Skeletal muscle tissue (tissue), 4 donors: ENCODE measurements around the gene SCYGR5. TPM values are rescaled to one million over a fixed set of nuclear protein-coding genes. Genes with fewer than 3 reads are reported as not detected.
"Not testable (repeated sequence)": the region's sequence is repeated elsewhere in the genome, so short reads cannot be mapped to it uniquely, and the experiment has no call there.

Experiments used
- H3K27ac ChIP-seq: one replicate; pipeline ENCODE4 v1.7.0; 2013; ENCODE audit warnings: mild to moderate bottlenecking, low read depth, low read length, inconsistent platforms
- H3K27me3 ChIP-seq, 3 donors: one replicate each; pipeline ENCODE4 v1.7.0; 2013; ENCODE audit warnings: low read length in 3 of 3; ENCODE audit not compliant: control insufficient read depth in 3 of 3, insufficient read depth in 3 of 3
- H3K36me3 ChIP-seq, 3 donors: one replicate each; pipeline ENCODE4 v1.7.0; 2013; ENCODE audit warnings: low read length in 3 of 3; ENCODE audit not compliant: control insufficient read depth in 3 of 3, insufficient read depth in 3 of 3
- H3K4me1 ChIP-seq, 3 donors: one replicate each; pipeline ENCODE4 v1.7.0; 2013; ENCODE audit warnings: low read length in 3 of 3, mild to moderate bottlenecking in 3 of 3; ENCODE audit not compliant: control insufficient read depth in 3 of 3, insufficient read depth in 3 of 3
- H3K4me3 ChIP-seq, 3 donors: one replicate each; pipeline ENCODE4 v1.7.0; 2013; ENCODE audit warnings: low read length in 3 of 3
- H3K9ac ChIP-seq, 3 donors: one replicate each; pipeline ENCODE4 v1.7.0; 2013; ENCODE audit warnings: low read length in 3 of 3, mild to moderate bottlenecking in 3 of 3, moderate library complexity in 2 of 3, low read depth in 1 of 3
- H3K9me3 ChIP-seq, 3 donors: one replicate each; pipeline ENCODE4 v1.7.0; 2013; ENCODE audit warnings: low read length in 3 of 3; ENCODE audit not compliant: control insufficient read depth in 3 of 3
- total RNA-seq: library from RNA; depleted of rRNA; stranded (reverse); fragments of >200 nt; gene quantifications from one replicate; pipeline ENCODE4 v1.2.3, GENCODE V29; 2014
- donor health status: Osteomylitis.

SCYGR5 gene
- not detected for total RNA-seq

DNA sequence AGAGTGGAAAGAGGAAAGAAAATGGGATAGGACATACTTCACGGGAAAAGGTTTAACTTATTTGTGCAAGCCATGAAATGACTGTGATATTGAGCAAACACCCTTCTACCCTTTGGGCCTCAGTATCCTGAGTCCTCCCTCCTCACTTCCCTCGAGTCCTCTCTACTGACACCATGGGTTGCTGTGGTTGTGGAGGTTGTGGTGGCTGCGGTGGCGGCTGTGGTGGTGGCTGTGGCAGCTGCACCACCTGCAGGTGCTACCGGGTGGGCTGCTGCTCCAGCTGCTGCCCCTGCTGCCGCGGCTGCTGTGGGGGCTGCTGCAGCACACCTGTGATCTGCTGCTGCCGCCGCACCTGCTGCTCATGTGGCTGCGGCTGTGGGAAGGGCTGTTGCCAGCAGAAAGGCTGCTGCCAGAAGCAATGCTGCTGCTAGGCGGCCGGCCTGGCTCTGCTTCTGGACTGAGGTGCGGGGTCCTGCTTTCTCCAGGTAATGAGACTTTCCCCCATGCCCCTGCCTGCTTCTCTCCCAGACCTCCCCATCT, at the start of gene SCYGR5:
Gene SCYGR5 (plus strand): TSS at position 174 of the 540 bp plus-strand sequence. CDS start 0 bp downstream, at position 174.
- H3K36me3 ChIP-seq, H3K4me1 ChIP-seq, H3K27me3 ChIP-seq, H3K4me3 ChIP-seq, H3K9ac ChIP-seq, H3K27ac ChIP-seq, H3K9me3 ChIP-seq: not testable (repeated sequence)

DNA sequence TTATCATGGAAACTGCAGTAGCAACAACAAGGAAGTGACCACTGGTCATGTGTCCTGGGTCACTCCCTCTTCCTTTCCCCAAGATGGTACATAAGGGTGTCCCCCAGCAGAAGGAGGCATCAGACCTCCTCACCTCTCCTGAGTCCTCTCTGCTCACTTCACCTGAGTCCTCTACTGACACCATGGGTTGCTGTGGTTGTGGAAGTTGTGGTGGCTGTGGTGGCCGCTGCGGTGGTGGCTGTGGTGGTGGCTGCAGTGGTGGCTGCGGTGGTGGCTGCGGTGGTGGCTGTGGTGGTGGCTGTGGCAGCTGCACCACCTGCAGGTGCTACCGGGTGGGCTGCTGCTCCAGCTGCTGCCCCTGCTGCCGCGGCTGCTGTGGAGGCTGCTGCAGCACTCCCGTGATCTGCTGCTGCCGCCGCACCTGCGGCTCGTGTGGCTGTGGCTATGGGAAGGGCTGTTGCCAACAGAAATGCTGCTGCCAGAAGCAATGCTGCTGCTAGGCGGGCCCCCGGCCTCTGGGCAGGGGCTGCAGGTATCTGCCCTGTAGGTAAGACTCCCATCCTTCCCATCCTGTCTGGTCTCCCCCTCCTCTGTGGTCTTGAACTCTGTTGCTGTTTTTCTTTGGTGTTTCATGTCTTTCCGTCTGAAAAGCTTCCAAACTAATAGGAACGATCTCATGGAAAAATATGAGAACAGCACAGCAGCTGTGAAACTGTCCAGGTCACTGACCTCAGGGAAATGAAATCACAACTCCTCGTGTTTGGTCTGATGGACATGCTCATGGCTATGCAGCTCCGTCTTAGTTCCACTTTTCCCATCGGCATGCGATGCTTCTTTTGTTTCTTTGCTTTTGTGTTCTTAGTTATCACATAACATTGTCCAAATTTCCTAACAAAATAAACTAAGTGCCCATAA, 49.0 kb upstream of the SCYGR5 start, which contains the start of gene SCYGR4:
Gene SCYGR4 (plus strand): TSS at position 183 of the 915 bp plus-strand sequence. CDS start 0 bp downstream, at position 183.
- no peak within 1 kb of the TSS for H3K4me3 ChIP-seq

DNA sequence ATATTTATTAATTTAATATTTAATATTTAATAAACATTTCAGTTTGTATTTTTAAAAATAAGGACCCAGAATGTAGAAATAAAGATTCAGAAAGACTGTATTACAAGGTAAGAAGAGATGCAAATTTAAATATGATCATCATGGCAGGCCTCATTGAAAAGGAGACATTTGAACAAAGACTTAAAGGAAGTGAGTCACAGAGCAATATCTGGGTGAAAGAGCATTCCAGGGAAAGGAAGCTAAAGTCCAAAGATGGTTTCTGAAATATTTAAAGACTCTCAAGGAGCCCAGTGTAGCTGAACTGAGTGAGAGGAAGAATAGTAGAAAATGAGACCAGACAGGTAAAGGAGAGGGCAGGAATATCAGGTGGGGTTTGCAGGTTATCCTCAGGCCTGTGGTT, 43.4 kb upstream of the SCYGR5 start:
- H3K4me1 ChIP-seq: no peaks in the 10 kb centered on the region

More for the DNA sequence above, 49.0 kb upstream of the SCYGR5 start, which contains the start of gene SCYGR4:
- peaks cover 2 to 7% (median 5%) of the 10 kb centered on the region in 3 donors for H3K27me3 ChIP-seq
- H3K9ac ChIP-seq: no peak within 1 kb of the TSS
- H3K27ac ChIP-seq: no peak within 1 kb of the TSS
- H3K9me3 ChIP-seq: peaks cover 0 to 4% (median 0%) of the 10 kb centered on the region in 3 donors
- no peaks in the 10 kb centered on the region for H3K36me3 ChIP-seq
- H3K4me1 ChIP-seq: peaks cover 0 to 3% (median 2%) of the 10 kb centered on the region in 3 donors

GRCh38 chr2:227625420-227625819, 41.2 kb upstream of the SCYGR5 start:
- no peak overlapping the region for H3K9ac ChIP-seq
- no peaks in the 10 kb centered on the region for H3K4me1 ChIP-seq
- no peak overlapping the region for H3K27ac ChIP-seq
- H3K4me3 ChIP-seq: no peak overlapping the region
- peaks cover 0 to 3% (median 0%) of the 10 kb centered on the region in 3 donors for H3K27me3 ChIP-seq
- H3K9me3 ChIP-seq: peaks cover 0 to 4% (median 0%) of the 10 kb centered on the region in 3 donors
- H3K36me3 ChIP-seq: no peaks in the 10 kb centered on the region

More for the DNA sequence above, 43.4 kb upstream of the SCYGR5 start:
- Histone ChIP-seq H3K9me3 (peaks cover 0 to 4% (median 0%) of the 10 kb centered on the region in 3 donors), H3K9ac (no peak overlapping the region), H3K27ac (no peak overlapping the region), H3K36me3 (no peaks in the 10 kb centered on the region), H3K27me3 (peaks cover 0 to under 1% (median 0%) of the 10 kb centered on the region in 3 donors), H3K4me3 (no peak overlapping the region)

DNA sequence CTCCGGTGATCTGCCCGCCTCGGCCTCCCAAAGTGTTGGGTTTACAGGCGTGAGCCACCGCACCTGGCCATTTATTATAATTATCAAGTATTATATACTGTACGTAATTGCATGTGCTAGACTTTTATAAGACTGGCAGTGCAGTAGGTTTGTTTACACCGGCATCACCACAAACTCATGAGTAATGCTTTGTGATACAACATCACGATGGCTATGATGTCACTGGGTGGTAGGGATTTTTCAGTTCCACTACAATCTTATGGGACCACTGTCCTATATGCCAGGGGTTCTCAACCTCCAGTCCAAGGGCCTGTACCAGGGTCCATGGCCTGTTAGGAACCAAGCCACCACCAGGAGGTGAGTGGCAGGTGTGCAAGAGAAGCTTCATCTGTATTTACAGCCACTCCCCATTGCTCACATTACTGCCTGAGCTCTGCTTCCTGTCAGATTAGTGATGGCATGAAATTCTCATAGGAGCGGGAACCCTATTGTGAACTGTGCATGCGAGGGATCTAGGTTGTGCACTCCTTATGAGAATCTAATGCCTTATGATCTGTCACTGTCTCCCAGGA, 39.9 kb upstream of the SCYGR5 start:
- H3K9me3 ChIP-seq: peaks cover 0 to 2% (median 0%) of the 10 kb centered on the region in 3 donors

DNA sequence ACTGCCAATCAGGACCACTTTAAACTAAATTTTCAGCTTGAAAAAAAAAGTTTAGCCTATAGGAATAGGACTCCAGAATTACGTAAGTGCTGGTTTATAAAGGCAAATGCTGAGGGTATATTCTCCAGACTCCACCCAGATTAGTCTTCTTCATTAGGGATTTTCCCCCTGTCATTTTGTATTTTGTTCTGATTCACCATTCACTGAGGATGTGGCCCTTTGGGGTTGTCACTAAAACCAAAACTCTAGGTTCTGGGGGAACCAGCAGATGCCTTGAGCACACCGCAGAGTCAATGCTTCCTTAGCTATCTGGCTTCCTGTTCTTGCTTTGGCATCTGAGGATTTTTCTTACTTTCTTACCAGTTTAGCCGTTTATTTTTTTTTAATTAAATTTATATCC, 38.8 kb upstream of the SCYGR5 start:
- Histone ChIP-seq H3K9ac (no peak overlapping the region), H3K36me3 (no peaks in the 10 kb centered on the region), H3K9me3 (no peaks in the 10 kb centered on the region), H3K4me1 (no peaks in the 10 kb centered on the region), H3K27ac (no peak overlapping the region), H3K27me3 (peaks cover 0 to 3% (median 0%) of the 10 kb centered on the region in 3 donors), H3K4me3 (no peak overlapping the region)

More for the DNA sequence above, 39.9 kb upstream of the SCYGR5 start:
- Histone ChIP-seq H3K27ac (no peak overlapping the region), H3K4me3 (no peak overlapping the region), H3K4me1 (no peaks in the 10 kb centered on the region), H3K36me3 (no peaks in the 10 kb centered on the region), H3K9ac (no peak overlapping the region), H3K27me3 (peaks cover 0 to 3% (median 0%) of the 10 kb centered on the region in 3 donors)

- no peak overlapping the region for H3K27ac ChIP-seq
- H3K4me3 ChIP-seq: no peak overlapping the region
- no peaks in the 10 kb centered on the region for H3K36me3 ChIP-seq
- H3K27me3 ChIP-seq: peaks cover 0 to 3% (median 0%) of the 10 kb centered on the region in 3 donors
- H3K9me3 ChIP-seq: no peaks in the 10 kb centered on the region
- H3K9ac ChIP-seq: no peak overlapping the region
- no peaks in the 10 kb centered on the region for H3K4me1 ChIP-seq
These were observed 37.2 kb upstream of the SCYGR5 start for GRCh38 chr2:227629435-227629834.

DNA sequence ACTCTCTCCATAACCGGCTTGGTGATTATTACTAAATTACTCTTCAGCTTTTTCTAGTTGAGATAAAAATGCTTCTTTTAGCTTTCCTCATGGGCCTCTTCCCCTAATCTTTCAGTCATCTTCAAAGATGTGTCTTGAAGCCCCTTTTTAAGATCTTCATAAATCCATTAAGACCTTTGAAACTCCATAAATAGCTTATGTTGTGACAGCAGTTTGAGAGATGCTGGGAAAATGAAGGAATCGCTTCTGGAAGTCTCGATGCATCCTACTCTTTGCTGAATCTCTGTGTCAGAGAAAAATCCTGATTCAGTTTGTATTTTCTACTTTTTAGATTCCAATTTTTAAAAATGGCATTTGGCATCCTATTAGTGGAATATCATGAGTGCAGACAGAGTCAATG, 36.3 kb upstream of the SCYGR5 start:
- Histone ChIP-seq H3K9ac (no peak overlapping the region), H3K27me3 (peaks cover 0 to 3% (median 0%) of the 10 kb centered on the region in 3 donors)

GRCh38 chr2:227632827-227633226, 33.8 kb upstream of the SCYGR5 start:
- no peak overlapping the region for H3K27ac ChIP-seq
- no peaks in the 10 kb centered on the region for H3K9me3 ChIP-seq
- no peak overlapping the region for H3K4me3 ChIP-seq
- no peaks in the 10 kb centered on the region for H3K36me3 ChIP-seq
- H3K27me3 ChIP-seq: peaks cover 0 to 3% (median 0%) of the 10 kb centered on the region in 3 donors
- H3K9ac ChIP-seq: no peak overlapping the region
- H3K4me1 ChIP-seq: no peaks in the 10 kb centered on the region

More for the DNA sequence above, 36.3 kb upstream of the SCYGR5 start:
- Histone ChIP-seq H3K4me1 (no peaks in the 10 kb centered on the region), H3K27ac (no peak overlapping the region), H3K9me3 (no peaks in the 10 kb centered on the region), H3K4me3 (no peak overlapping the region), H3K36me3 (no peaks in the 10 kb centered on the region)
